Prostate gland (tissue), 2 donors: Measurements from ENCODE around the gene RAB3C. TPM values are rescaled to one million over a fixed set of nuclear protein-coding genes. Genes with fewer than 3 reads are reported as not detected.
"Not testable (repeated sequence)": the region's sequence is repeated elsewhere in the genome, so short reads cannot be mapped to it uniquely, and the experiment has no call there.

Source experiments
- DNase-seq: peaks from one replicate; pipeline ENCODE4 v3.0.0-alpha.2; 2019; ENCODE audit warnings: low spot score
- H3K27ac ChIP-seq, 2 donors: fragments of 200-600 bp; sonication (generic); 2 replicates each; pipeline ENCODE4 v1.5.1; 2017 to 2019
- H3K27me3 ChIP-seq: fragments of 200-600 bp; sonication (generic); replicated peaks from 2 replicates; pipeline ENCODE4 v1.5.1; 2019; ENCODE audit not compliant: insufficient read depth
- H3K36me3 ChIP-seq, 2 donors: fragments of 200-600 bp; sonication (generic); 1 replicate in 1 of 2; 2 replicates in 1 of 2; pipeline versions ENCODE4 v1.5.1 to v1.8.1; 2017 to 2019
- H3K4me1 ChIP-seq: fragments of 200-600 bp; sonication (generic); replicated peaks from 2 replicates; pipeline ENCODE4 v1.5.1; 2019
- H3K4me3 ChIP-seq, 2 donors: fragments of 200-600 bp; sonication (generic); 2 replicates each; pipeline ENCODE4 v1.5.1; 2017 to 2019
- H3K9me3 ChIP-seq: fragments of 200-600 bp; sonication (generic); 2 replicates; pipeline ENCODE4 v1.5.1; 2017
- CTCF ChIP-seq, 4 experiments: fragments of 200-600 bp in 2 of 4; fragments of 450-650 bp in 2 of 4; sonication (generic) in 2 of 4; IDR thresholded peaks; 1 replicate in 3 of 4; 2 replicates in 1 of 4; pipeline ENCODE4 v1.5.1; 2016 to 2019; ENCODE audit warnings: antibody characterized with exemption in 4 of 4, mild to moderate bottlenecking in 2 of 4, moderate library complexity in 2 of 4
- POLR2A ChIP-seq: fragments of 450-650 bp; IDR thresholded peaks from one replicate; pipeline ENCODE4 v1.6.1; 2016; ENCODE audit warnings: antibody characterized with exemption, mild to moderate bottlenecking
- POLR2AphosphoS5 ChIP-seq: sonication (generic); formaldehyde crosslinking; IDR thresholded peaks from one replicate; pipeline ENCODE4 v1.6.1; 2017; ENCODE audit warnings: antibody characterized with exemption
- WGBS: methylation state at CpG from one replicate; pipeline ENCODE4 v1.1.5; 2018; 5-methylcytosine and 5-hydroxymethylcytosine counted together
- intact Hi-C: fragments of 100-400 bp; cut with DNase I; formaldehyde crosslinking; loops from one replicate; pipeline ENCODE4 v1.14.2; 2022
- total RNA-seq, 2 donors: library from RNA; depleted of rRNA; stranded (reverse); fragments of >200 nt; gene quantifications; one replicate each; pipeline ENCODE4 v1.1.0, GENCODE V29; 2016

The RAB3C gene
- total RNA-seq: under 1 TPM in 1 of 2 donors, not detected in 1; 0.45 TPM

GRCh38 chr5:58582803-58583491 is at the start of gene RAB3C:
TSS of gene RAB3C (plus strand) at chr5:58583075. CDS start at chr5:58583209, 134 bp downstream.
- 2% methylated on average over 43 of the region's 43 CpGs for WGBS
- Histone ChIP-seq H3K4me1 (no peaks in the 10 kb centered on the region), H3K9me3 (no peaks in the 10 kb centered on the region), H3K27me3 (peaks cover 7% of the 10 kb centered on the region), H3K4me3 (peak within 1 kb of the TSS; percentile 22 to 31), H3K36me3 (no peaks in the 10 kb centered on the region), H3K27ac (no peak within 1 kb of the TSS)
- TF ChIP-seq POLR2A (no peak), POLR2AphosphoS5 (peak; percentile 83)
- DNase-seq: peak; percentile 82
- intact Hi-C loops: no loop called here

GRCh38 chr5:58541935-58542334 is 40.9 kb upstream of the RAB3C start:
- H3K4me3 ChIP-seq, H3K9me3 ChIP-seq, intact Hi-C loops, H3K4me1 ChIP-seq, DNase-seq, H3K27ac ChIP-seq, H3K27me3 ChIP-seq, H3K36me3 ChIP-seq: not testable (repeated sequence)
- 96% methylated on average over 9 of the region's 9 CpGs for WGBS

GRCh38 chr5:58542709-58543108 is 40.2 kb upstream of the RAB3C start:
- Histone ChIP-seq H3K27ac (no peak overlapping the region), H3K27me3 (no peaks in the 10 kb centered on the region), H3K4me1 (no peaks in the 10 kb centered on the region), H3K9me3 (no peaks in the 10 kb centered on the region), H3K4me3 (no peak overlapping the region), H3K36me3 (no peaks in the 10 kb centered on the region)
- 96% methylated on average over 1 of the region's 1 CpG for WGBS
- DNase-seq: no peak
- intact Hi-C loops: no loop called here
- TF ChIP-seq POLR2A (no peak), CTCF (IDR thresholded peaks at IDR 0.05) (no peak), POLR2AphosphoS5 (no peak)

GRCh38 chr5:58543723-58544122 is 39.2 kb upstream of the RAB3C start:
- TF ChIP-seq CTCF (IDR thresholded peaks at IDR 0.05): no peak
- no peak for TF ChIP-seq POLR2AphosphoS5
- no peak for TF ChIP-seq POLR2A

GRCh38 chr5:58544195-58544594 is 38.7 kb upstream of the RAB3C start:
- Histone ChIP-seq H3K4me1 (no peaks in the 10 kb centered on the region), H3K27ac (no peak overlapping the region), H3K27me3 (no peaks in the 10 kb centered on the region), H3K9me3 (no peaks in the 10 kb centered on the region), H3K36me3 (no peaks in the 10 kb centered on the region), H3K4me3 (no peak overlapping the region)
- TF ChIP-seq CTCF (IDR thresholded peaks at IDR 0.05) (no peak), POLR2AphosphoS5 (no peak), POLR2A (no peak)
- WGBS: 55% methylated on average over 1 of the region's 1 CpG
- no peak for DNase-seq
- intact Hi-C loops: no loop called here

More at GRCh38 chr5:58543723-58544122, 39.2 kb upstream of the RAB3C start:
- intact Hi-C loops: no loop called here
- DNase-seq: no peak
- 91% methylated on average over 2 of the region's 2 CpGs for WGBS
- Histone ChIP-seq H3K36me3 (no peaks in the 10 kb centered on the region), H3K4me1 (no peaks in the 10 kb centered on the region), H3K4me3 (no peak overlapping the region), H3K27ac (no peak overlapping the region), H3K27me3 (no peaks in the 10 kb centered on the region), H3K9me3 (no peaks in the 10 kb centered on the region)

- H3K36me3 ChIP-seq: no peaks in the 10 kb centered on the region
- H3K27ac ChIP-seq: no peak overlapping the region
- H3K27me3 ChIP-seq: no peaks in the 10 kb centered on the region
- no peak for TF ChIP-seq CTCF (IDR thresholded peaks at IDR 0.05)
- no peak for TF ChIP-seq POLR2AphosphoS5
- no peak for TF ChIP-seq POLR2A
- H3K9me3 ChIP-seq: no peaks in the 10 kb centered on the region
- intact Hi-C loops: no loop called here
- WGBS: 83% methylated on average over 2 of the region's 2 CpGs
- no peaks in the 10 kb centered on the region for H3K4me1 ChIP-seq
- no peak for DNase-seq
- no peak overlapping the region for H3K4me3 ChIP-seq
Observed at GRCh38 chr5:58544926-58545325, 37.9 kb upstream of the RAB3C start.
